HG03354 (cell line): Measurements from ENCODE around the gene KIAA1614.

ENCODE experiments used
- ATAC-seq: cut with Tn5 transposase; IDR thresholded peaks from one replicate; pipeline ENCODE4 v1.9.1; 2021; ENCODE audit warnings: mild to moderate bottlenecking; ENCODE audit not compliant: unreplicated experiment, poor library complexity, severe bottlenecking

Gene KIAA1614

DNA sequence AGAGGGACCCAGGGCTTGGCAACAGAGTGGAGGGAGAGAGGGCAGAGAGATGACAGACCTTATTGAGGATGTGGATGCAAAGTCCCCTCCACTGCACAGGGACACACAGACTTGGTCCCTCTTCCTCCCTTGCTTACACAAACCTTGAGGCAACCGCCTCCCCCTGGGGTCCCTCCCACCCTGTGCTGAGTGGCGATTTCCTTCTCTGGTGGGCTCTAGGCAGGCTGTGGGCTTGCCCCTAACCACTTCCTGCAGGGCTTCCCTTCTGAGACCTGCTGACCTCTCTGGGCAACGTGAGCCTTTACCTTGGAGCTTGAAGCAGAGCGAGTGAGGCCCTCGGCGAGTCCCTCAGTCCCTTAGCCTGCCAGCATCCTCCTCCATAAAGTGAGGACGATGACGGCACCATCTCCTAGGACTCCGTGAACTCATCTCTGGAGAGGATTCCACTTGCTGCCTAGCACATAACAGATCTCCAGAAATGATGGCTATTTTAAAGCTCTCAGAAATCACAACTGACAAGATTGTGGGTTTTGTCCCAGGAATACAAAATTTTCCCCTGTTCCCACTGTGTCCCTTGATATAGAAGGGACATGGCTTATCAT is 25.0 kb downstream of the KIAA1614 start:
- no peak for ATAC-seq

- no peak for ATAC-seq
These were observed 26.5 kb downstream of the KIAA1614 start for GRCh38 chr1:180939073-180939710.

DNA sequence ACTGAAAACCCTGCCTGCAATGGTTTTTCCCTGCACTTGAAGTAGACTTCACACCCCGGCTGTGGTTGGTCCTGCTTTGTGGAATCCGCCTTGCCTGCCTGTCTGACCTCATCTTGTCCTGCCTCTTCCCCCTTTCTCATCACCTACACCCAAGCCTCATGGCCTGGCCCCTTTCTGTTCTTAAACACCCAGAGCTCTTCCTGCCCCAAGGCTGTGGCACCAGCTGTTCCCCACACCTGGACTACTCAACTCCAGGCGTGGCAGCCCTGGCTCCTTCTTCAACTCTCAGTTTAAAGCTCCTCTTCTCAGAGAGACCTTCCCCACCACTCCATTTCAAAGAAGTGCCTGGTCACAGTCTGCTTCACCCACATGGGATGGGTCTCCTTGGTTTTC is 27.0 kb downstream of the KIAA1614 start:
- no peak for ATAC-seq

GRCh38 chr1:180940445-180940844 is 27.7 kb downstream of the KIAA1614 start:
- no peak for ATAC-seq

GRCh38 chr1:180941518-180942275 is 29.0 kb downstream of the KIAA1614 start:
- no peak for ATAC-seq

DNA sequence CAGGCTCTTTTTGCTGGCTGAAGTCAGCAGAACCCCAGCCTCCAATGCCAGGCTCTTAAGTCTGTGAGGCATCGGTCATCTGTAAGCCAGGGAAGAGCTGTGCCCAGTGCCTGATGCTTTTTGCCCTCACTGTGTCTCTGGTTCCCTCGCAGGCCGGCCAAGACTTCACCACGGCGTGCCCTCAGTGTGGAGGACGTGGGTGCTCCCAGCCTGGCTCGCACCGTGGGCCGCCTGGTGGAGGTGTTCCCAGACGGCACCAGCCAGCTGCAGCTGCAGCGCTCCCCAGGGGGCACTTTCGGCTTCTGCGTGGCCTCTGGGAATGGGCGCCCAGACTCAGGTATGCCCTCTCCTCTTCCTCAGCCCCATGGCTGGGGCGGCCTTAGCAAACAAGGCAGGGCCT is 32.5 kb downstream of the KIAA1614 start:
- no peak for ATAC-seq

DNA sequence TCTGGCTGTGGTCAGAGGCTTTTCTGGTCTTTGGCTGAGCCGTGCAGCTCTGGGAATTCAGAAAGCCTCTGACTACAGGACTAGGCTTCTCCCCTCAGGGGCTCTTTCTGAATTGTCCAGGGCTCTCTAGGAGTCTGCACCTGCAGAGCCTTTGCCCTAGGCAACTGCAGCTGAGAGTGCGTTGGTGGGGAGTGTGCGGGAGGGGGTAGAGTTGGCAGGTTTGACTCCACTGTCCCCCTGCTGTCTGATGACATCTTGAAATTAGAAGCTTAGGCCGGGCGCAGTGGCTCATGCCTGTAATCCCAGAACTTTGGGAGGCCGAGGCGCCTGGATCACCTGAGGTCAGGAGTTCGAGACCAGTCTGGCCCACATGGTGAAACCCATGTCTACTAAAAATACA is 32.9 kb downstream of the KIAA1614 start:
- ATAC-seq = no peak

DNA sequence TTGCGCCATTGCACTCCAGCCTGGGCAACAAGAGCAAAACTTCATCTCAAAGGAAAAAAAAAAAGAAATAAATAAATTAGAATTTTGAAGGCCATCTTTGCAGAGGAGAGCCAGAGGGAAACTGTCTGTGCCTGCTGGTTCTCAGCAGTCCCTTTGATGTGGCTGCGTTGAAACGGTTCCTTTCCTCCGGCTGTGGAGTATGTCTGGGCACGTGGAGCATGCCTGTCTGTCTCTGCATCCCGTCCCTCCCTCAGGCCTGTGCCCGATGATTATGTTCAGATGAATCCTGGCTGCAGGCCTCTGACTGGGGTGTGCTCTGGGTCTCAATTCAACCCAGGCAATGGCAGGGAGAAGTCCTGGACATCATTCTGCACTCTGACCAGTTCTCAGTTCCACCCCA is 33.4 kb downstream of the KIAA1614 start:
- ATAC-seq = no peak

DNA sequence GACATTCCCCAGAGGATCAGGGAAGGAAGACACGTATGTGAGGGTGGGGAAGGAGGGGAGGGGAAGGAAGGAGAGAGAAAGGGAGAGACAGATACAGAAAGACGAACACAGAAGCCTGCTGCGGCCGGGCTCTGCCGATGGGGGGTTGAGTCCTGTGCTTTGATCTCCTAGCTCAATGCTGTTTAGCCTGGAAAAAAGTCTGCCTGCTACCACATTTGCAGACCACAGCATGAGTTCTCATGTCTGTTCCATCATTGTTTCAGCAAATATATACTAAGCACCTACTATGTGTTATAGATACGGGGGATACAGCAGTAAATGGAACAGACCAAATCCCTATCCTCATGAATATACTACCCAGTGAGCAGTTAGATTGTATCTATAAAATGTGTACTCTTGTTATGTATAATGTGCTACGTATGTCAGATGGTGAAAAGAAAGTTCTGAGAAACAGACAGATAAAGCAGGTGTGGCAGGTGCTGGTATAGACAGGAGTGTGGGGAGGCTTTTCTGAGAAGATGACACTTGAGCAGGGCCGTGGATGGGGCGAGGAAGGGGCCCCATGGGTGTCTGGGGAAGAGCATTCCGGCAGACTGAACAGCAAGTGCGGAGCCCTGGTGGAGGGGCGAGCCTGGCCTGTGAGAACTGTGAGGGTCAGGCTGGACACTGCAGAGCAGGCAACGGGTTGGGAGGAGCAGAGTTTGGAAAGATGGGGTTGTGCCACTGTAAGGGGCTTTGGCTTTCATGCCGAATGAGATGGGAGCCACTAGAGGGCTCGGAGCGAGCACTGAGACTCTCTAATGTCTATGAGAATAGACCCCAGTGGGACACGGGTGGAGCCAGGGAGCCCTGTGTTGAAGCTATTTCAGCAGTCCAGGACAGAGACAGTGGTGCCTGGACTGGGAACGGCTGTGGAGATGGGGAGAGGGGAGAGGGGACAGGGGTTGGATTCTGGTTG is 34.1 kb downstream of the KIAA1614 start:
- no peak for ATAC-seq

DNA sequence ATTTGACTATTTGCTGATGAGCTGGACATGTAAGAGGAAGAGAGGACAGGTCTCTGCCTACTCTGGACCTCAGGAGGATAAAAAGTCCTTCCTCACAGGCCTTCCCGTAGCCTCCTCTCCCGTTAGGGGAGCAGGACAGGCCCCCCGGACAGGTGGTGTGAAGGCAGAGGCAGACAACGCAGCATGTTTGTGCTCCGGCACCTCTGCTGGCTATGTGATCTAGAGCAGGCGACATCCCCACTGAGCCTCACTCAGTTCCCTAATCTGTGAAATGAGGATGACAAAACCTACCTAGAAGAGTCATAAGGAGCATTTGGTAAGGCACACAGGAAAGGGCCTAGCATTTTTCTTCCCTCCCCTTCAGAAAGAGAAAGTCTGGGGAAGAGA is 34.8 kb downstream of the KIAA1614 start:
- ATAC-seq = no peak

DNA sequence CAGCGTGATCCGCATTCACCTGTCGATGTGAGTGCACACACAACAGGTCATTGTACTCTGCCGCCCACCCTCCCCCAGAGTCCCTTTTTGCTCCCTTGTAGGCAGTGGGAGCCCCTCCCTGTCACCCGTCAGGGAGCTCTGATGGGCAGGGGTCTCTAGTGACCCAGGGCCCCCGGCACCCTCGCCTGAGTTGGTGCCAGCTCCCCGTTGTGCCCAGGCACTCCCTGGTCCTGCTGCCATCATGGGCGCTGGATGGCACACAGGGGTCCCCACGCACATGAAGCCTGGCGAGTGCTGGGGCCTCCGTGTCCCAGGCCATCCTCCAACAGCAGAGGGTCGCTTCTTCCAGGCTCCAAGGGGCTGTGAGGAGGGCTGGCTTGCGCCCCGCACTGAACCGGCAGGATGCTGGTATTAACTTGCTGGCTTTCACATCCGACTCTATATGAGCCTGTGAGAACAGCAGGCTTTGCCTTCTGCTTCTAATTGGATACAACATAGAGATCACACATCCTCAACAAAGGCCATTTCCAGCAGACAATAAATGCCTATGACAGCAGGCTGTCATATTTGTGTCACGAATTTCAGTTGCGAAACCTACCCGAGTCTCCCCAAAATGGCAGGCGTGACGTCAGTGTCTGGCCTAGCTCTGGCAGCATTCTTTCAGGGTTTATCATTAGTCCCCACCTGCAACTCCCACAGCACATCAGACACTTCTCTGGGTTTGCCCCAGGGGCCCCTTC is 35.4 kb downstream of the KIAA1614 start:
- no peak for ATAC-seq

- ATAC-seq = no peak
These were observed 36.2 kb downstream of the KIAA1614 start for GRCh38 chr1:180948641-180949615.

- ATAC-seq = no peak
These were observed 36.9 kb downstream of the KIAA1614 start for GRCh38 chr1:180949616-180950000.

DNA sequence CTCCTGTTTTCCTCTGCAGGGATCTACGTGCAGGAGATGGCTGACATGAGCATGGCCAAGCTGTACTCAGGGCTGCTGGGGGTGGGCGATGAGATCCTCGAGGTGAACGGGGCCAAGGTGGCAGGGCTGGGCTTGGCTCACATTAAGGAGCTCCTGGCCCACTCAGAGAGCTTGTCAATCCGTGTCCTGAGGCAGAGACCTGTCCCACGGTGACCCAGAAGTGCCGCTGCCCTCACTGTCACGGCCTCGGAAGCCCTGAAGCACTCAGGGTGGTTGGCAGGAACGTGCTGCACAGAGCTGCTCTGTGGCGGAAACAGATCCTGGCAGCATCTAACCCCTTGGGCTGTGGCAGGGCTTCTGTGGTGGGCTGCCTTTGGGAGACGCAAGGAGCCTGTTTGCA is 37.6 kb downstream of the KIAA1614 start:
- no peak for ATAC-seq

- ATAC-seq = no peak
These were observed 38.6 kb downstream of the KIAA1614 start for GRCh38 chr1:180951186-180951745.

GRCh38 chr1:180951836-180952656 is 39.3 kb downstream of the KIAA1614 start:
- ATAC-seq = no peak

DNA sequence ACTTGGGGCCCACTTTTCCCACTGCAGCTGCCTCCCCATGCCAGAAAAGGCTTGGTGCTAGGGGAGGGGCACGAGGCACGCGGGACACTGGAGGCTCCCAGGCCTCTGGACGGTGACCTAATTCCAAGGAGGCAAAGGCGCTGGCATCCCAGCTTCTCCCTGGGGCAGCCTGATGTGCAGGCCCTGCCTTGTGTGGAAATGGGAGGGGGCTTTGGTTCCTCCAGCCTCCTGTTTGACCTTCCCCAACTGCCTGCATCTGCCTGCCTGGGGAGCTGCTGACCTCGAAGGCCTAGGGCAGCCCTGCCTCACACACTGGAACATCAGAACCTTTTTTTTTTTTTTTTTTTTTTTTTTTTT is 39.9 kb downstream of the KIAA1614 start:
- no peak for ATAC-seq
